GM23338 (cell line): ENCODE results near the gene CLEC18B. TPM values are rescaled to one million over a fixed set of nuclear protein-coding genes. Genes with fewer than 3 reads are reported as not detected.

ENCODE experiments used
- ATAC-seq: fragments of 200-7000 bp; cut with Tn5 transposase; 3 replicates; pipeline ENCODE4 v1.9.1; 2020
- DNase-seq: peaks from one replicate; pipeline ENCODE4 v3.0.0-alpha.2; 2015; ENCODE audit warnings: low spot score
- H2AFZ ChIP-seq: fragments of 200-600 bp; sonication (generic); 2 replicates; pipeline ENCODE4 v1.8.0; 2016; ENCODE audit warnings: antibody characterized with exemption, mild to moderate bottlenecking, moderate library complexity
- H3F3A ChIP-seq: fragments of 200-600 bp; sonication (generic); replicated peaks from 2 replicates; pipeline ENCODE4 v1.8.0; 2017; ENCODE audit warnings: antibody characterized with exemption, mixed run types, low read depth
- H3K27ac ChIP-seq: fragments of 200-600 bp; sonication (generic); 2 replicates; pipeline ENCODE4 v1.6.1; 2016; ENCODE audit warnings: low read depth
- H3K27me3 ChIP-seq: fragments of 200-600 bp; sonication (generic); 2 replicates; pipeline ENCODE4 v1.8.0; 2016; ENCODE audit warnings: mild to moderate bottlenecking, mixed run types, moderate library complexity; ENCODE audit not compliant: insufficient read depth
- H3K36me3 ChIP-seq: fragments of 200-600 bp; sonication (generic); 2 replicates; pipeline ENCODE4 v1.8.0; 2016; ENCODE audit warnings: mild to moderate bottlenecking; ENCODE audit not compliant: insufficient read depth
- H3K4me1 ChIP-seq: fragments of 200-600 bp; sonication (generic); 2 replicates; pipeline ENCODE4 v1.8.0; 2016; ENCODE audit warnings: mild to moderate bottlenecking, moderate library complexity; ENCODE audit not compliant: insufficient read depth
- H3K4me2 ChIP-seq: fragments of 200-600 bp; sonication (generic); 2 replicates; pipeline ENCODE4 v1.7.1; 2017; ENCODE audit warnings: mixed run types
- H3K4me3 ChIP-seq: fragments of 200-600 bp; sonication (generic); 2 replicates; pipeline ENCODE4 v1.6.1; 2016; ENCODE audit warnings: mixed run types
- H3K79me2 ChIP-seq: fragments of 200-600 bp; sonication (generic); replicated peaks from 2 replicates; pipeline ENCODE4 v1.8.0; 2017; ENCODE audit warnings: mild to moderate bottlenecking; ENCODE audit not compliant: insufficient read depth
- H3K9me2 ChIP-seq: fragments of 200-600 bp; sonication (generic); 2 replicates; pipeline ENCODE4 v1.8.0; 2017; ENCODE audit not compliant: insufficient read depth
- H4K20me1 ChIP-seq: fragments of 200-600 bp; sonication (generic); replicated peaks from 2 replicates; pipeline ENCODE4 v1.8.0; 2017; ENCODE audit warnings: mild to moderate bottlenecking; ENCODE audit not compliant: insufficient read depth
- H3K27ac Mint-ChIP-seq: 2 replicates; pipeline ENCODE4 v1.8.0; 2020; ENCODE audit warnings: inconsistent platforms, mild to moderate bottlenecking, moderate library complexity, mixed read lengths
- H3K27me3 Mint-ChIP-seq: 3 replicates; pipeline ENCODE4 v1.8.0; 2022; ENCODE audit warnings: low read depth, mild to moderate bottlenecking, moderate library complexity, mixed read lengths, inconsistent platforms; ENCODE audit not compliant: insufficient read depth, poor library complexity
- H3K36me3 Mint-ChIP-seq: 3 replicates; pipeline ENCODE4 v1.8.0; 2021; ENCODE audit warnings: low read depth, mild to moderate bottlenecking, inconsistent platforms, moderate library complexity, mixed read lengths
- H3K4me1 Mint-ChIP-seq: 3 replicates; pipeline ENCODE4 v1.8.0; 2020; ENCODE audit warnings: mild to moderate bottlenecking, inconsistent platforms, mixed read lengths
- H3K4me3 Mint-ChIP-seq: 3 replicates; pipeline ENCODE4 v1.8.0; 2021; ENCODE audit warnings: moderate library complexity, mild to moderate bottlenecking, inconsistent platforms, mixed read lengths
- H3K9me3 Mint-ChIP-seq: 3 replicates; pipeline ENCODE4 v1.8.0; 2020; ENCODE audit warnings: moderate library complexity, mild to moderate bottlenecking, inconsistent platforms, mixed read lengths
- EZH2phosphoT487 ChIP-seq: fragments of 200-600 bp; sonication (generic); IDR thresholded peaks from one replicate; pipeline ENCODE4 v1.8.1; 2018; ENCODE audit warnings: antibody characterized with exemption; ENCODE audit not compliant: unreplicated experiment
- JUNB ChIP-seq: IDR thresholded peaks from one replicate; pipeline ENCODE4 v1.6.1; 2016; ENCODE audit warnings: antibody characterized with exemption; ENCODE audit not compliant: unreplicated experiment
- POLR2AphosphoS5 ChIP-seq: IDR thresholded peaks from 2 replicates; pipeline ENCODE4 v1.6.1; 2016; ENCODE audit warnings: antibody characterized with exemption, low read depth
- STAT1 ChIP-seq: IDR thresholded peaks from one replicate; pipeline ENCODE4 v1.6.1; 2016; ENCODE audit warnings: antibody characterized with exemption; ENCODE audit not compliant: unreplicated experiment
- ZNF114 ChIP-seq: fragments of 250-450 bp; sonication (Bioruptor Pico); IDR thresholded peaks from 2 replicates; pipeline ENCODE4 v1.5.0; 2020; ENCODE audit warnings: mild to moderate bottlenecking, moderate library complexity
- polyA plus RNA-seq: library from polyadenylated mRNA; unstranded; fragments of >200 nt; fragmentation: Nextera tagmentation; extraction: Ambion mirVana; gene quantifications from 2 replicates; pipeline ENCODE4 v1.2.1, GENCODE V29; 2016
- total RNA-seq: library from RNA; depleted of rRNA; stranded (reverse); fragments of >200 nt; shearing (Covaris generic); gene quantifications from 2 replicates; pipeline ENCODE4 v1.2.3, GENCODE V29; 2014
- TF ChIP-seq, protein P1 (sequence below), 2 experiments: fragments of 200-600 bp in 1 of 2; sonication (generic) in 1 of 2; conservative IDR thresholded peaks; 2 replicates each; pipeline versions ENCODE4 v1.5.1 to v1.6.1; 2016 to 2017; ENCODE audit warnings: antibody characterized with exemption in 2 of 2, low read depth in 2 of 2, mild to moderate bottlenecking in 2 of 2, moderate library complexity in 1 of 2
- TF ChIP-seq, protein P2 (sequence below): fragments of 250-450 bp; sonication (Bioruptor Pico); IDR thresholded peaks from 2 replicates; pipeline ENCODE4 v1.5.0; 2020; ENCODE audit warnings: mild to moderate bottlenecking, moderate library complexity
- TF ChIP-seq, protein P3 (sequence below): IDR thresholded peaks from one replicate; pipeline ENCODE4 v1.6.1; 2018; ENCODE audit warnings: antibody characterized with exemption; ENCODE audit not compliant: unreplicated experiment
- TF ChIP-seq, protein P4 (sequence below): IDR thresholded peaks from 2 replicates; pipeline ENCODE4 v1.6.1; 2016; ENCODE audit warnings: antibody characterized with exemption

The CLEC18B gene
- total and polyA plus RNA-seq, 2 experiments from 2014 or later: 0.23 TPM; not detected in 1

DNA sequence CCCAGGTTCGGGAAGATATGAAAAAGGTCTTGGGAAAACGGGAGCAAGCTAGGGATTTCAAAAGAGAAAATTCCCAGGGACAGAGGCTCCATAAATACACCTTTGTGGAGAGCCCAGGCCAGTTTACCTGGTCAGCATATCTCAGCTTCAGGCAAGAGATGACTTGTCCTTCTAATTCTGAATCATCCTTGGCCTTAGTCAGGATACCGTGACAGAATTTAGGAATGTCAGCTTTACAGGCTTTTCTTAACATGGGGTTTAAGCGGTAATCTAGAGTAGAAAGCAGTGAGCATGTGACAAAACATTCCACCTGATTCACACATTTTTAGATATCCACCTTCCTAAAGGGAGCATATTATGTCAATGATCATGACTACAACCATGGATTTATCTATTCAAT lies 41.1 kb upstream of the CLEC18B start (continued):
- TF ChIP-seq, protein P1, sequence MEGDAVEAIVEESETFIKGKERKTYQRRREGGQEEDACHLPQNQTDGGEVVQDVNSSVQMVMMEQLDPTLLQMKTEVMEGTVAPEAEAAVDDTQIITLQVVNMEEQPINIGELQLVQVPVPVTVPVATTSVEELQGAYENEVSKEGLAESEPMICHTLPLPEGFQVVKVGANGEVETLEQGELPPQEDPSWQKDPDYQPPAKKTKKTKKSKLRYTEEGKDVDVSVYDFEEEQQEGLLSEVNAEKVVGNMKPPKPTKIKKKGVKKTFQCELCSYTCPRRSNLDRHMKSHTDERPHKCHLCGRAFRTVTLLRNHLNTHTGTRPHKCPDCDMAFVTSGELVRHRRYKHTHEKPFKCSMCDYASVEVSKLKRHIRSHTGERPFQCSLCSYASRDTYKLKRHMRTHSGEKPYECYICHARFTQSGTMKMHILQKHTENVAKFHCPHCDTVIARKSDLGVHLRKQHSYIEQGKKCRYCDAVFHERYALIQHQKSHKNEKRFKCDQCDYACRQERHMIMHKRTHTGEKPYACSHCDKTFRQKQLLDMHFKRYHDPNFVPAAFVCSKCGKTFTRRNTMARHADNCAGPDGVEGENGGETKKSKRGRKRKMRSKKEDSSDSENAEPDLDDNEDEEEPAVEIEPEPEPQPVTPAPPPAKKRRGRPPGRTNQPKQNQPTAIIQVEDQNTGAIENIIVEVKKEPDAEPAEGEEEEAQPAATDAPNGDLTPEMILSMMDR (conservative IDR thresholded peaks at IDR 0.05; ENCODE audit: low read depth in 2 of 2): no peak
- TF ChIP-seq POLR2AphosphoS5: no peak
- TF ChIP-seq, protein P2, sequence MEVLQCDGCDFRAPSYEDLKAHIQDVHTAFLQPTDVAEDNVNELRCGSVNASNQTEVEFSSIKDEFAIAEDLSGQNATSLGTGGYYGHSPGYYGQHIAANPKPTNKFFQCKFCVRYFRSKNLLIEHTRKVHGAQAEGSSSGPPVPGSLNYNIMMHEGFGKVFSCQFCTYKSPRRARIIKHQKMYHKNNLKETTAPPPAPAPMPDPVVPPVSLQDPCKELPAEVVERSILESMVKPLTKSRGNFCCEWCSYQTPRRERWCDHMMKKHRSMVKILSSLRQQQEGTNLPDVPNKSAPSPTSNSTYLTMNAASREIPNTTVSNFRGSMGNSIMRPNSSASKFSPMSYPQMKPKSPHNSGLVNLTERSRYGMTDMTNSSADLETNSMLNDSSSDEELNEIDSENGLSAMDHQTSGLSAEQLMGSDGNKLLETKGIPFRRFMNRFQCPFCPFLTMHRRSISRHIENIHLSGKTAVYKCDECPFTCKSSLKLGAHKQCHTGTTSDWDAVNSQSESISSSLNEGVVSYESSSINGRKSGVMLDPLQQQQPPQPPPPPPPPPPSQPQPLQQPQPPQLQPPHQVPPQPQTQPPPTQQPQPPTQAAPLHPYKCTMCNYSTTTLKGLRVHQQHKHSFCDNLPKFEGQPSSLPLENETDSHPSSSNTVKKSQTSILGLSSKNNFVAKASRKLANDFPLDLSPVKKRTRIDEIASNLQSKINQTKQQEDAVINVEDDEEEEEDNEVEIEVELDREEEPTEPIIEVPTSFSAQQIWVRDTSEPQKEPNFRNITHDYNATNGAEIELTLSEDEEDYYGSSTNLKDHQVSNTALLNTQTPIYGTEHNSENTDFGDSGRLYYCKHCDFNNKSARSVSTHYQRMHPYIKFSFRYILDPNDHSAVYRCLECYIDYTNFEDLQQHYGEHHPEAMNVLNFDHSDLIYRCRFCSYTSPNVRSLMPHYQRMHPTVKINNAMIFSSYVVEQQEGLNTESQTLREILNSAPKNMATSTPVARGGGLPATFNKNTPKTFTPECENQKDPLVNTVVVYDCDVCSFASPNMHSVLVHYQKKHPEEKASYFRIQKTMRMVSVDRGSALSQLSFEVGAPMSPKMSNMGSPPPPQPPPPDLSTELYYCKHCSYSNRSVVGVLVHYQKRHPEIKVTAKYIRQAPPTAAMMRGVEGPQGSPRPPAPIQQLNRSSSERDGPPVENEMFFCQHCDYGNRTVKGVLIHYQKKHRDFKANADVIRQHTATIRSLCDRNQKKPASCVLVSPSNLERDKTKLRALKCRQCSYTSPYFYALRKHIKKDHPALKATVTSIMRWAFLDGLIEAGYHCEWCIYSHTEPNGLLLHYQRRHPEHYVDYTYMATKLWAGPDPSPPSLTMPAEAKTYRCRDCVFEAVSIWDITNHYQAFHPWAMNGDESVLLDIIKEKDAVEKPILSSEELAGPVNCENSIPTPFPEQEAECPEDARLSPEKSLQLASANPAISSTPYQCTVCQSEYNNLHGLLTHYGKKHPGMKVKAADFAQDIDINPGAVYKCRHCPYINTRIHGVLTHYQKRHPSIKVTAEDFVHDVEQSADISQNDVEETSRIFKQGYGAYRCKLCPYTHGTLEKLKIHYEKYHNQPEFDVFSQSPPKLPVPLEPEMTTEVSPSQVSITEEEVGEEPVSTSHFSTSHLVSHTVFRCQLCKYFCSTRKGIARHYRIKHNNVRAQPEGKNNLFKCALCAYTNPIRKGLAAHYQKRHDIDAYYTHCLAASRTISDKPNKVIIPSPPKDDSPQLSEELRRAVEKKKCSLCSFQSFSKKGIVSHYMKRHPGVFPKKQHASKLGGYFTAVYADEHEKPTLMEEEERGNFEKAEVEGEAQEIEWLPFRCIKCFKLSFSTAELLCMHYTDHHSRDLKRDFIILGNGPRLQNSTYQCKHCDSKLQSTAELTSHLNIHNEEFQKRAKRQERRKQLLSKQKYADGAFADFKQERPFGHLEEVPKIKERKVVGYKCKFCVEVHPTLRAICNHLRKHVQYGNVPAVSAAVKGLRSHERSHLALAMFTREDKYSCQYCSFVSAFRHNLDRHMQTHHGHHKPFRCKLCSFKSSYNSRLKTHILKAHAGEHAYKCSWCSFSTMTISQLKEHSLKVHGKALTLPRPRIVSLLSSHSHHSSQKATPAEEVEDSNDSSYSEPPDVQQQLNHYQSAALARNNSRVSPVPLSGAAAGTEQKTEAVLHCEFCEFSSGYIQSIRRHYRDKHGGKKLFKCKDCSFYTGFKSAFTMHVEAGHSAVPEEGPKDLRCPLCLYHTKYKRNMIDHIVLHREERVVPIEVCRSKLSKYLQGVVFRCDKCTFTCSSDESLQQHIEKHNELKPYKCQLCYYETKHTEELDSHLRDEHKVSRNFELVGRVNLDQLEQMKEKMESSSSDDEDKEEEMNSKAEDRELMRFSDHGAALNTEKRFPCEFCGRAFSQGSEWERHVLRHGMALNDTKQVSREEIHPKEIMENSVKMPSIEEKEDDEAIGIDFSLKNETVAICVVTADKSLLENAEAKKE (CRISPR knock-in tag): no peak
- no peak for TF ChIP-seq EZH2phosphoT487
- no peak for TF ChIP-seq ZNF114 (CRISPR knock-in tag)
- no peak for TF ChIP-seq STAT1
- no peak for TF ChIP-seq JUNB

DNA sequence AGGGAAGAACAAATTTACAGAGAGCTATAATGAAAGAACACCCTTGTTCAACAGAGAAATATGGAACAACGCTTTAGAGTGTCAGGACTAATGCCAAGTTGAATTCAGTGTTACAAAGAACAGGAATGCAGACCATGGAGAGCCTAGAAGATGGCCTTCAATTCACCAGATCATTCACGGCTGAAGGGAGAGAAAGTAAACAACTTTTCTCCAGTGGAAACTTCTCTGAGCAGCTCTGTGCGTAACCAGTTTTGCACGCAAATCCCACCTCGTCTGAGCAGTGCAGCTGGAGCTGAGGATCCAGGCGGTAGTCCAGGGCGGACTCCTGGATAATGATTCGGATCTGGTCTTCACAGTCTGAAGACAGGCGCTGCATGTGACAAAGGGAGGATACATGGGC lies 40.5 kb upstream of the CLEC18B start:
- DNase-seq (no peak), ATAC-seq (no peak)
- Histone ChIP-seq H3K36me3 (peaks cover 41% of the 10 kb centered on the region), H3K79me2 (no peaks in the 10 kb centered on the region), H3K27me3 (no peaks in the 10 kb centered on the region), H3K9me2 (no peaks in the 10 kb centered on the region), H2AFZ (no peak overlapping the region), H3K4me1 (no peaks in the 10 kb centered on the region), H3F3A (0 out of 2 replicates have a peak, but pooled peaks cover 3% of the 10 kb centered on the region), H3K4me3 (no peak overlapping the region), H3K4me2 (no peak overlapping the region), H3K27ac (no peak overlapping the region), H4K20me1 (no peaks in the 10 kb centered on the region; the same call in 1 of the 2 replicates)
- Mint-ChIP-seq H3K9me3 (no peaks in the 10 kb centered on the region), H3K4me3 (no peak overlapping the region), H3K27me3 (peaks cover 2% of the 10 kb centered on the region), H3K36me3 (peaks cover 76% of the 10 kb centered on the region), H3K4me1 (no peaks in the 10 kb centered on the region), H3K27ac (peak overlapping the region; percentile 32; the same call in 1 of the 2 replicates)
- TF ChIP-seq, protein P3, sequence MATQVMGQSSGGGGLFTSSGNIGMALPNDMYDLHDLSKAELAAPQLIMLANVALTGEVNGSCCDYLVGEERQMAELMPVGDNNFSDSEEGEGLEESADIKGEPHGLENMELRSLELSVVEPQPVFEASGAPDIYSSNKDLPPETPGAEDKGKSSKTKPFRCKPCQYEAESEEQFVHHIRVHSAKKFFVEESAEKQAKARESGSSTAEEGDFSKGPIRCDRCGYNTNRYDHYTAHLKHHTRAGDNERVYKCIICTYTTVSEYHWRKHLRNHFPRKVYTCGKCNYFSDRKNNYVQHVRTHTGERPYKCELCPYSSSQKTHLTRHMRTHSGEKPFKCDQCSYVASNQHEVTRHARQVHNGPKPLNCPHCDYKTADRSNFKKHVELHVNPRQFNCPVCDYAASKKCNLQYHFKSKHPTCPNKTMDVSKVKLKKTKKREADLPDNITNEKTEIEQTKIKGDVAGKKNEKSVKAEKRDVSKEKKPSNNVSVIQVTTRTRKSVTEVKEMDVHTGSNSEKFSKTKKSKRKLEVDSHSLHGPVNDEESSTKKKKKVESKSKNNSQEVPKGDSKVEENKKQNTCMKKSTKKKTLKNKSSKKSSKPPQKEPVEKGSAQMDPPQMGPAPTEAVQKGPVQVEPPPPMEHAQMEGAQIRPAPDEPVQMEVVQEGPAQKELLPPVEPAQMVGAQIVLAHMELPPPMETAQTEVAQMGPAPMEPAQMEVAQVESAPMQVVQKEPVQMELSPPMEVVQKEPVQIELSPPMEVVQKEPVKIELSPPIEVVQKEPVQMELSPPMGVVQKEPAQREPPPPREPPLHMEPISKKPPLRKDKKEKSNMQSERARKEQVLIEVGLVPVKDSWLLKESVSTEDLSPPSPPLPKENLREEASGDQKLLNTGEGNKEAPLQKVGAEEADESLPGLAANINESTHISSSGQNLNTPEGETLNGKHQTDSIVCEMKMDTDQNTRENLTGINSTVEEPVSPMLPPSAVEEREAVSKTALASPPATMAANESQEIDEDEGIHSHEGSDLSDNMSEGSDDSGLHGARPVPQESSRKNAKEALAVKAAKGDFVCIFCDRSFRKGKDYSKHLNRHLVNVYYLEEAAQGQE: no peak
- TF ChIP-seq, protein P1 (conservative IDR thresholded peaks at IDR 0.05; ENCODE audit: low read depth in 2 of 2): no peak
- TF ChIP-seq, protein P4, sequence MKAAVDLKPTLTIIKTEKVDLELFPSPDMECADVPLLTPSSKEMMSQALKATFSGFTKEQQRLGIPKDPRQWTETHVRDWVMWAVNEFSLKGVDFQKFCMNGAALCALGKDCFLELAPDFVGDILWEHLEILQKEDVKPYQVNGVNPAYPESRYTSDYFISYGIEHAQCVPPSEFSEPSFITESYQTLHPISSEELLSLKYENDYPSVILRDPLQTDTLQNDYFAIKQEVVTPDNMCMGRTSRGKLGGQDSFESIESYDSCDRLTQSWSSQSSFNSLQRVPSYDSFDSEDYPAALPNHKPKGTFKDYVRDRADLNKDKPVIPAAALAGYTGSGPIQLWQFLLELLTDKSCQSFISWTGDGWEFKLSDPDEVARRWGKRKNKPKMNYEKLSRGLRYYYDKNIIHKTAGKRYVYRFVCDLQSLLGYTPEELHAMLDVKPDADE: no peak
- TF ChIP-seq JUNB: no peak
- no peak for TF ChIP-seq POLR2AphosphoS5
- TF ChIP-seq STAT1: no peak
- no peak for TF ChIP-seq ZNF114 (CRISPR knock-in tag)
